Measurements from ENCODE around the gene ST8SIA2.

ST8SIA2 gene

DNA sequence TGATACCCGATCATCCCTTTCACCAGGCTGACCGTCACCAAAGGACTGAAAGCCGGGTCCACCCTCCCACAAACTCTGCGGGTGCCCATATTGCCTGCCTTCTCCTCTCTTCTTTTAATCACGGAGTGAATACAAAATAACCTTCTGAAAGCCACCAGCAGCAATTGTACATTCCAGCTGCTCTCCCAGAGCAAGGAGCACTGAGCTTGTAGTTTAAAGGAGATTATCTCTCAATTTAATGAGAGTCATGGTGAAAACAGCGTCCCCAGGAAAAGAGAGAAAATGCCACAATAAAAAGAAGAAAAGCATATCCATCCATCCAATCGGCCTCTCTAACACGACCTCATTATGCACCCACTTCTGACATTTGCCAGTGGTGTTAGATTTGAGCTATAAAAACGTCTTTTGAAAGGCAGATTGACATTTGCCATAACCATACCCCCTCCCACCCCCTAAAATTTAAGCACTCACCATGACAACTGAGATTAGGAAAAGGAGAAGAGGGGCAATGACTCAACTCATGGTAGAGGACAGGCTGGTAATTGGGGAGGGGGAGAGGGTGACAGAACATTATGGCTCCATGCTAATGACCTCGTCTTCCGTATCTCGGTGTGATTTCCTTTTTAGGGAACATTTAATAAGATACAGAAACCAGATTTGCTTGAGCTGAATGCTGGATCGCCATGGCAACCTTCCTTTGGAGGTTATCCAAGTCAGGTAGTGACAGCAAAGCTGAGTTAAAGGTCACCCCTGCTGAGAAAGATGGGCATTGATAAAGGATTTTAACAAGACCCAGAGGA, 106.2 kb downstream of the ST8SIA2 start:
- no peak for DNase-seq

DNA sequence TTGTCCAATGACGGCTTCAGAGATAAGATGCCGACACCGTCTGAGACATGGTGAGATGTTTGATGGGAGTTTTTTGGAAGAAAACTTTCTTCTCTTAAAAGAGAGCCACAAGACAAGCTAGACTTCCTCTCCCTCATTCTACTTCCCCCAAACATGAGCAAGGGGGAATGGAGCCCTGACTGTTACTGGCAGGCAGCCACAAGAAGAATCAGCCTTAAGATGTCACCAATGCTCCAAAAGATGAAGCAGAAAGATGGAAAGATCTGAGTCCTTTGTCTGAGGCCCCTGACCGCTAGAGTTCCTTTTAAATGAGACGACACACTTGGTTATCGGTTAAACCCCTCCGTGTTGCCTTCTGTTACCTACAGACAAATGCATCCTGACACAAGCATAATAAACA, 108.7 kb downstream of the ST8SIA2 start:
- DNase-seq: no peak

DNA sequence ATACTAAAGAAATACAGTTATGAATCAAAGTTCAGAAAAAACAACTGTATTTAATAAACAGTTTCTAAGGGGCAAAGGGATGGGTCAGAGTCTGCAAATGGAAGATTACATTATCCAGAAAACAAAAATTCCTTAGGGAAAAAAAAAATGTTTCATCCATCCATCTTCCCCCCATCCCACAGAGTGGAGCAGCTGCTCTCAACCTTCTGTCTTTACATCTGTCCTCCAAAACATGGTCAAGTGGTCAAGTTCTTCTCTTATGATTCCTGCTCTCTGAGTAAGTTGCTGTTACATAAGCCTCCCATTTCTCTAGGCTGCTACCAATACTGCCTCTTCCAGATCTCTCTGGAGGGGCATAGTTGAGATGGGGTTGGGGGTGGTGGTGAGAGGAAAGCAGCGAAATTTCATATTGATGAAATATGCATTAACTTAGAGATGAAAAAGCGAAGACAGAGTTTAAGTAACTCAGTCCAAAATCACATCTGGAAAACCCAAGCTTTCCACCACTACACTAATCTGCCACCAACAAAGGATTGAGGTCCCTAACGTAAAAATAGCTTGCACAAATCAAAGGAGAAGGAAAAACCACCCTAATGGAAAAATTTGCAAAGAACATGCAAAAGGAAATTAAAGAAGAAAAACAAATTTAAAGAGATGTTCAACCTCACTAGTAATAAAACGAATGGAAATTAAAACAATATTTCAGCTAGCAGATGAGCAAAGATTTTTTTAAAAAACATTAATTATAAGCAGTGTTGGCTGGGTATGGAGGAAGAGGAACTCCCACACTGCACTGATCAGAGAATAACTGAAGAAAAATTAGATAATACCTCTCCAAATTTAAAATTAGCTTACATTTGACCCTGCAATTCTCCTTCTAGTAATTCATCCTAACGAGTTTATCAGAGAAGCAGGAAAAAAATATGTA, 109.5 kb downstream of the ST8SIA2 start:
- DNase-seq: no peak

DNA sequence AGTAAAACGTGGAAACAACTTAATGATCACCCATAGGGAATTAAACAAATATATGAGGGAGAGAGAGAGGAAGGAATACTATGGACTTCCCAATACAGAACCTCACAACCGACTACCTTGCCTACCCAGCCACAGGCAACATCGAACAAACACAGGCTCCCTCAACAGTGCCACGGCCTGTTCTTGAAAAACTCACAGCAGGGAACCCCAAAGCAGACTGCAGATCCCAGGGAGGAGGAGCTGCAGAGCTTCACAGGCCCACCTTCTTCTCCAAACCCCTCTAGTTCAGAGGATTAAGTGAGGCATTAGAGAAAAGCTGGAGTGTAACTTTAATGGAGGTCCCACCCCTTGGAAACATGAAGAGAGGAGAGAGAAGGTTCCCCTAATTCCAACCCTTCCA, 110.2 kb downstream of the ST8SIA2 start:
- DNase-seq: no peak

DNA sequence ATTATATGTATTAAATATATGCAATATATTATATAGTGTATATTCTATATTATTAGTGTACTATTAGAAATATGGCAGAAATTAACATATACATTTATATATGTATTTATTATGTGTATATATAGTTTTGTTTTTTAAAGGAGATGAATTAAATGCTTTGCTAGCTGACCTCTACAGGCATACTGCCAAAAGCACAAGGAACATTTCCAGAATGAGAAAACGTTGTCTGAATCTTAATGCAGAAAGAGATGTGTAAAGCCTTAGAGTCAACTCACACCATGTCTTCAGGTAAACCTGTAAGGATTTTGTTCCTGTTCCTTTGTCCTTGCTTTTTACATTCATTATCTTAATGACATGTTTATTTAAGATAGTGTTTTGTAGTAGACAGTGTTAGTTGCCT, 111.9 kb downstream of the ST8SIA2 start:
- DNase-seq: no peak

DNA sequence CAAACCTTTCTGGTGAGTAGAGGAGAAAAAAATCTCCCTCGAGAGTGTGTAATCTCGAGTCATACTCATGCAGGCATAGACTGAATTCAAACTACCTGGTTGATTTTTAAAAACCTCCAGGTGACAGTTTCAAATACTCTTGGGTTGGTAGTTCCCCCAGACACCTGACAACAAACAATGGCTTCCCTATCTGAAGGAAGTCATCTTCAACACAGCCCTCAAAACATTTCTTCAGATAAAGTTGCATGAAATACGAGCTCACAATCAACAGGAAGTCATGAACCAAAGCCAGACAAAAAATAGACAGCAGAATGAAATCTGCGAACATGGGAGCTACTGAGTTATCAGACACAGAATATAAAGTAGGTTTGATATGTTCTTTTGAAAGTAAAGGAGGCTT, 112.8 kb downstream of the ST8SIA2 start:
- DNase-seq: no peak

DNA sequence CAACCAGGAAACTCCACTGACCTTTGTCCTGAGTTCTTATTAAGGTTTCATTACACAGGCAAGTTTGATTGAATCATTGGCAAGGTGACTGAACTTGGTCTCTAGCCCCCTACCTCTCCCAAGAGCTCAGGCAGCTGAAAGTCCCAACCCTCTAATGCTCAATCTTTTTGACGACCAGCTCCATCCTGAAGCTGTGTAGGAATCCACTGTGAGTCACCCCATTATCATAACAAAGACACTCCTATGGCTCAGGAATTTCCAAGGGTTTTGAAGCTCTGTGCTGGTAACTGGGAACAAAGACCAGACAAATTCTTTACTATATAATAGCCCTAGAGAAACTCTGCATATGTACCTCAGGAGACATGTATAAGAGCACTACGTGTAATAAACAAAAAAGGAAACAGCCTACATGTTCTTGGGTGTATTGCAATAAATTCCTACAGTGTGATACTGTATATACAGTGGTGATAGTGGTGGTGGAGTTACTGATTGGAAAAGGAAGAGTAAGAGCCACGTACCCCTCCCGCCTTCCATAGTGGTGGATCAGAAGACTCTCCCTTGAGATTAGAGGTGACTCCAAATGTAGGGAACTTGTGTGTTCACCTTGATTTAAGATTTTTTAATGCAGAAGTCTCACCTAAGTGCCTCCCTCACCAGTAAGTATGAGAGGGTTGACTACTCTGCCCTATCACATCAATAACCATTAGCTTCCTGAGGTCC, 116.6 kb downstream of the ST8SIA2 start:
- no peak for DNase-seq
